Nephron (organoid): ENCODE measurements around the gene USH1G.

Experiments
- H3K27ac Mint-ChIP-seq, 3 experiments: 2 replicates each; pipeline ENCODE4 v1.8.0; 2020; ENCODE audit warnings: mixed read lengths in 3 of 3, mild to moderate bottlenecking in 2 of 3, moderate library complexity in 1 of 3
- H3K27me3 Mint-ChIP-seq: 2 replicates; pipeline ENCODE4 v1.8.0; 2021; ENCODE audit warnings: low read depth, mild to moderate bottlenecking, moderate library complexity, mixed read lengths
- H3K36me3 Mint-ChIP-seq: 2 replicates; pipeline ENCODE4 v1.8.0; 2020; ENCODE audit warnings: low read depth, mixed read lengths
- H3K4me1 Mint-ChIP-seq: 2 replicates; pipeline ENCODE4 v1.8.0; 2020; ENCODE audit warnings: mixed read lengths
- H3K4me3 Mint-ChIP-seq, 3 experiments: 2 replicates each; pipeline ENCODE4 v1.8.0; 2020; ENCODE audit warnings: mild to moderate bottlenecking in 3 of 3, mixed read lengths in 3 of 3, moderate library complexity in 2 of 3
- H3K9me3 Mint-ChIP-seq: 2 replicates; pipeline ENCODE4 v1.8.0; 2020; ENCODE audit warnings: mixed read lengths
- CTCF ChIP-seq, 3 experiments: fragments of 200-600 bp; sonication (generic); IDR thresholded peaks; one replicate each; pipeline ENCODE4 v1.5.0; 2021; ENCODE audit warnings: antibody characterized with exemption in 3 of 3; ENCODE audit not compliant: unreplicated experiment in 3 of 3

Gene USH1G

DNA sequence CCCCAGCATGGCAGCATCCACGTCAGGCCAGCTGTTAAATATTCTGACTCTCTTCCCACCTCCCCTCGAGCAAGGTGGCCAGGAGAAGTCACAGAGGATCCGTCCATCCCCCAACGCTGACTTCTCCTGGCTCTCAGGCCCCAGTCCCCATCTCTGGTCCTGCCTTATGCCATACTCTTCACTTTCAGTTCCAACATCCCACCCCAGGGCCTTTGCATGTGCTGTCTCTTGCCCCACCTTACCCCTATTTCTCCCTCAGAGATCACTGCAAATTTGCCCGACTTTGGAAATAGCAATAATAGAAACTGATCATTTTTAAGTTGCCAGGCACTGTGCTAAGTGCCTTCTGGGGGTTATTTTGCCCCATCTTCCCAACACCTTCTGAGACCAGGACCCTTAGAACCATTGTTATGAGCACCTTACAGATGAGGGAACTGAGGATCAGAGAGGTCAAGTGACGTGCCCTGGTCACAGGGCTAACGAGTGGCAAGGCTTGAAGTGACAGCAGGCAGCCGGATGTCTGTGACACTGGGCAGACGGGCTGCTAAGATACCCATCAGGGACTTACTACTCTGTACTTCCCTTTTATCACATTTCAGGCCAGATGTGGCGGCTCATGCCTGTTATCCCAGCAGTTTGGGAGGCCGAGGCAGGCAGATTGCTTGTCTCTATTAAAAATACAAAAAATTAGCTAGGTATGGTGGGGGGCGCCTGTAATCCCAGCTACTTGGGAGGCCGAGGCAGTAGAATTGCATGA lies 31.8 kb upstream of the USH1G start:
- Mint-ChIP-seq H3K36me3 (no peaks in the 10 kb centered on the region), H3K9me3 (no peaks in the 10 kb centered on the region), H3K27me3 (peaks cover 66% of the 10 kb centered on the region), H3K4me1 (no peaks in the 10 kb centered on the region), H3K4me3 (no peak overlapping the region), H3K27ac (no peak overlapping the region)
- no peak for TF ChIP-seq CTCF (IDR thresholded peaks at IDR 0.05; ENCODE audit: unreplicated experiment in 3 of 3)

DNA sequence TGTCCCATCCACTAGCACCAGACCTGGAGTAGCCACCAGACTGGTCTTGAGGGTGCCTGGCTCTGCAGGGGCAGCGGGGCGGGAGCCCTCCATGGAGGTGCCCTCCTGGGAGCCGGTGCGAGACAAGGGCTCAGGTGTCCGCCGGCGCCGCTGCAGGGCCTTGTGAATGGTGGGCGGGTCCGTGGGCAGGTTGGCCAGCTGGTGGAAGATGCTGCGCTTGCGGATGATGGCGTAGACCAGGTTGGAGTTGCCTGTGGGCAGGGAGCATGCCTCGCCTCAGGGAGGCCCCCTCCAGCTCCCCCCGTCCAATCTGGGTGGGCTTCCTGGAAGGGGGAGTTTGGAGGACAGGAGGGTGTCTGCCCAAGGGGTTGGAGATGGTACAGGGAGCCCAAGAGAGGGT lies 31.1 kb upstream of the USH1G start:
- Mint-ChIP-seq H3K36me3 (no peaks in the 10 kb centered on the region), H3K27ac (no peak overlapping the region), H3K4me1 (no peaks in the 10 kb centered on the region), H3K9me3 (no peaks in the 10 kb centered on the region), H3K27me3 (peaks cover 61% of the 10 kb centered on the region), H3K4me3 (no peak overlapping the region)
- TF ChIP-seq CTCF (IDR thresholded peaks at IDR 0.05; ENCODE audit: unreplicated experiment in 3 of 3) = no peak

DNA sequence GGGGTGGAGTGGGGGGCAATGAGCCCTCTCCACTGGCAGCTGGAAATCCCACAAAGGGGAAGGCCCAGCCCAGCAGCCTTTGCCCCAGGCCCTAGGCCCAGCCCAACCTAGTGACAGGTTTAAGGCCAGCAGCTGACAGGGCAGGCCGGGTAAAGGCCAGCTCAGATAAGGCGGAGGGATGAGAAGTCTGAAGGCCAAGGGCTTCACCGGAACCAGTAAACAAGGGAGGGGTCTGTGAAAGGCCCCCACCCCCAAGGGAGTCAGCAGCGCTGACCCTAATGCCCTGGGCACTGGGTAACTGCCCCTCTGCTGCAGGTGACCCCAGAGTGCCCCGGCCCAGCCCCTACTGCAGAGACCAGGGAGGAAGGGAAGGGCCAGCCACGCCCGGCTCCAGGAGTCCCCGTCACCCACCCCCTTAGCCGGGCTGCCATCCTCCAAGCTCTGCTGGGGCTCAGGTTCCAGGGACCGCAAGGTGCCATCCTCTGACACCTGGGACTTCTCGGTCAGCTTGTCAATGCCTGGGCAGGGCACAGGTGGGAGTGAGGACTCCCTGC lies 30.2 kb upstream of the USH1G start:
- no peaks in the 10 kb centered on the region for H3K9me3 Mint-ChIP-seq
- no peaks in the 10 kb centered on the region for H3K4me1 Mint-ChIP-seq
- H3K36me3 Mint-ChIP-seq = no peaks in the 10 kb centered on the region
- H3K27me3 Mint-ChIP-seq = peaks cover 64% of the 10 kb centered on the region
- no peak for TF ChIP-seq CTCF (IDR thresholded peaks at IDR 0.05; ENCODE audit: unreplicated experiment in 3 of 3)
- no peak overlapping the region for H3K4me3 Mint-ChIP-seq
- H3K27ac Mint-ChIP-seq = no peak overlapping the region

GRCh38 chr17:74952431-74953133 lies 29.5 kb upstream of the USH1G start:
- no peaks in the 10 kb centered on the region for H3K9me3 Mint-ChIP-seq

DNA sequence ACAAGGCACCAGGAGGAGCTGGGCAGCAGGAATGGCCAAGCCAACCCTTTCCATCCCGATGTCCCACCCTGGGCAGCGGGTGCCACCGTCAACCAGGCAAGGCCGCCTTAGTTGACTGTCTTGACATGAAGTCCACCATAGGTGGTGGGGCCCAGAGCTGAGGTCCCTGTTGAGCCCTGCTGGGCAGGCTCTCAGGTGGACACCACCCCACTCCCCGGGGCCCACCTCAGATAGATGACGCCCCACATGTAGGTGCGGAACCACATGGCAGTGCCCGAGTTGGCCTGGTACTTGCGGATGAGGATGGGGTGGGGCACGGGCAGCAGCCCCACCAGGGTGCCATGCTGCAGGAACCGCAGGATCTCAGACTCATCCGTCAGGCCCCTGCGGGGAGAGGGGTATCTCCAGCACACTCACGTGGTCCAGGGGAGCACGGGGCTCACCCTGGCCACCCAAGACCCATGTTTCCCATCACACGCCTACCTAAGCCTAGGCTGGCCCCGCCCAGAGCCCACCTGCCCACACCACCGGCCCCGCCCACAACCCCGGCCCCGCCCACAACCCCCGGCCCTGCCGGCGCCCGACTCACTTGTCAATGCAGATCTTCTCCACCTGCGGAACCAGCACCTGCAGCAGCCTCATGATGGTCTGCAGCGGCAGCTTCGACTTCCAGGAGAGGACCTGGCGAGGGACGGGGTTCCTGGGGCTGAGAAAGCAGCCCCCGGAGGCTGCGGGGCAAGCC lies 28.8 kb upstream of the USH1G start:
- H3K4me1 Mint-ChIP-seq = no peaks in the 10 kb centered on the region
- no peaks in the 10 kb centered on the region for H3K9me3 Mint-ChIP-seq
- TF ChIP-seq CTCF (IDR thresholded peaks at IDR 0.05; ENCODE audit: unreplicated experiment in 3 of 3) = no peak
- H3K36me3 Mint-ChIP-seq = no peaks in the 10 kb centered on the region
- no peak overlapping the region for H3K4me3 Mint-ChIP-seq
- H3K27me3 Mint-ChIP-seq = peaks cover 65% of the 10 kb centered on the region
- no peak overlapping the region for H3K27ac Mint-ChIP-seq

More at GRCh38 chr17:74952431-74953133, 29.5 kb upstream of the USH1G start:
- no peaks in the 10 kb centered on the region for H3K36me3 Mint-ChIP-seq
- H3K27ac Mint-ChIP-seq = no peak overlapping the region
- no peak overlapping the region for H3K4me3 Mint-ChIP-seq
- TF ChIP-seq CTCF (IDR thresholded peaks at IDR 0.05; ENCODE audit: unreplicated experiment in 3 of 3) = no peak
- peaks cover 64% of the 10 kb centered on the region for H3K27me3 Mint-ChIP-seq
- H3K4me1 Mint-ChIP-seq = no peaks in the 10 kb centered on the region
